OCI-LY1 (cell line): ENCODE results near the gene PPP2R2D.

Source experiments
- H2AFZ ChIP-seq: fragments of 200-600 bp; sonication (generic), shearing (Covaris generic); 2 replicates; pipeline ENCODE4 v1.6.0; 2014; ENCODE audit warnings: antibody characterized with exemption, mild to moderate bottlenecking, low read length
- H3F3A ChIP-seq: fragments of 200-600 bp; sonication (generic), shearing (Covaris generic); 2 replicates; pipeline ENCODE4 v1.6.0; 2014; ENCODE audit warnings: mild to moderate bottlenecking, antibody characterized with exemption, low read length, moderate library complexity; ENCODE audit not compliant: insufficient read depth
- H3K27ac ChIP-seq: fragments of 200-600 bp; sonication (generic); 2 replicates; pipeline ENCODE4 v1.5.1; 2014; ENCODE audit warnings: low read length, mixed run types, mild to moderate bottlenecking, low read depth; ENCODE audit not compliant: poor library complexity, severe bottlenecking
- H3K27me3 ChIP-seq: fragments of 200-600 bp; sonication (generic); 2 replicates; pipeline ENCODE4 v1.6.0; 2014; ENCODE audit warnings: antibody characterized with exemption, mild to moderate bottlenecking, low read length, moderate library complexity; ENCODE audit not compliant: insufficient read depth
- H3K36me3 ChIP-seq: fragments of 200-600 bp; sonication (generic); 2 replicates; pipeline ENCODE4 v1.6.1; 2014; ENCODE audit warnings: mild to moderate bottlenecking, antibody characterized with exemption, low read length, moderate library complexity, mixed read lengths; ENCODE audit not compliant: insufficient read depth
- H3K4me1 ChIP-seq: fragments of 200-600 bp; sonication (generic); 2 replicates; pipeline ENCODE4 v1.5.1; 2014; ENCODE audit warnings: mild to moderate bottlenecking, low read length, moderate library complexity; ENCODE audit not compliant: insufficient read depth, severe bottlenecking
- H3K4me2 ChIP-seq: fragments of 200-600 bp; sonication (generic), shearing (Covaris generic); 2 replicates; pipeline ENCODE4 v1.6.1; 2014; ENCODE audit warnings: low read length
- H3K4me3 ChIP-seq: fragments of 200-600 bp; sonication (generic); 2 replicates; pipeline ENCODE4 v1.5.1; 2014; ENCODE audit warnings: low read length, low read depth, mild to moderate bottlenecking, mixed read lengths; ENCODE audit not compliant: poor library complexity, severe bottlenecking
- H3K79me2 ChIP-seq: fragments of 200-600 bp; shearing (Covaris generic); 2 replicates; pipeline ENCODE4 v1.6.1; 2016; ENCODE audit warnings: mixed run types, low read length, mixed read lengths; ENCODE audit not compliant: insufficient read depth
- H3K9ac ChIP-seq: fragments of 200-600 bp; sonication (generic), shearing (Covaris generic); 2 replicates; pipeline ENCODE4 v1.6.1; 2014; ENCODE audit warnings: mild to moderate bottlenecking, low read length, mixed read lengths
- H3K9me2 ChIP-seq: fragments of 200-600 bp; sonication (generic), shearing (Covaris generic); 2 replicates; pipeline ENCODE4 v1.6.1; 2014; ENCODE audit warnings: low read depth, mild to moderate bottlenecking, low read length, mixed read lengths
- H3K9me3 ChIP-seq: fragments of 200-600 bp; shearing (Covaris generic); 2 replicates; pipeline ENCODE4 v1.6.1; 2014; ENCODE audit warnings: low read length, mixed read lengths
- H4K20me1 ChIP-seq: fragments of 200-600 bp; sonication (generic), shearing (Covaris generic); 2 replicates; pipeline ENCODE4 v1.6.0; 2016; ENCODE audit warnings: mild to moderate bottlenecking, low read length; ENCODE audit not compliant: insufficient read depth
- CTCF ChIP-seq: fragments of 200-600 bp; sonication (generic), shearing (Covaris generic); IDR thresholded peaks from 2 replicates; pipeline ENCODE4 v1.5.1; 2017; ENCODE audit warnings: mild to moderate bottlenecking, antibody characterized with exemption, low read length, moderate library complexity, mixed read lengths
- EZH2 ChIP-seq: fragments of 200-600 bp; sonication (generic), shearing (Covaris generic); IDR thresholded peaks from 2 replicates; pipeline ENCODE4 v1.8.0; 2017; ENCODE audit warnings: borderline replicate concordance, mixed run types, mild to moderate bottlenecking, antibody characterized with exemption, low read length, moderate library complexity, mixed read lengths

PPP2R2D gene

GRCh38 chr10:131980321-131980720, 79.5 kb downstream of the PPP2R2D start:
- H3K4me1 ChIP-seq, result peaks cover 56% of the 10 kb centered on the region
- H4K20me1 ChIP-seq, result no peaks in the 10 kb centered on the region
- H3F3A ChIP-seq, result no peaks in the 10 kb centered on the region
- H3K79me2 ChIP-seq, result peaks cover 54% of the 10 kb centered on the region; the same call in 1 of the 2 replicates
- H3K36me3 ChIP-seq, result peaks cover 8% of the 10 kb centered on the region; the same call in 1 of the 2 replicates
- no peaks in the 10 kb centered on the region for H3K27me3 ChIP-seq
- TF ChIP-seq CTCF, result no peak
- TF ChIP-seq EZH2, result no peak
- peak overlapping the region; percentile 84; the same call in 1 of the 2 replicates for H3K9ac ChIP-seq
- peak overlapping the region; percentile 71 for H3K4me3 ChIP-seq
- no peaks in the 10 kb centered on the region for H3K9me3 ChIP-seq
- H3K4me2 ChIP-seq, result peak overlapping the region; percentile 84
- H2AFZ ChIP-seq, result no peak overlapping the region
- H3K27ac ChIP-seq, result no peak overlapping the region
- no peaks in the 10 kb centered on the region for H3K9me2 ChIP-seq

- no peaks in the 10 kb centered on the region for H3K27me3 ChIP-seq
- H3K4me2 ChIP-seq, result peak overlapping the region; percentile 84
- H3K4me1 ChIP-seq, result peaks cover 50% of the 10 kb centered on the region
- peaks cover 2% of the 10 kb centered on the region; the same call in 1 of the 2 replicates for H3K9me3 ChIP-seq
- H3K9me2 ChIP-seq, result no peaks in the 10 kb centered on the region
- H3K36me3 ChIP-seq, result peaks cover 8% of the 10 kb centered on the region; the same call in 1 of the 2 replicates
- no peak overlapping the region for H2AFZ ChIP-seq
- peak overlapping the region; percentile 39 for H3K27ac ChIP-seq
- no peaks in the 10 kb centered on the region for H4K20me1 ChIP-seq
- peak overlapping the region; percentile 84 for H3K9ac ChIP-seq
- no peaks in the 10 kb centered on the region for H3F3A ChIP-seq
- peaks cover 48% of the 10 kb centered on the region; the same call in 1 of the 2 replicates for H3K79me2 ChIP-seq
- no peak for TF ChIP-seq EZH2
- peak overlapping the region; percentile 71 for H3K4me3 ChIP-seq
These were observed 80.1 kb downstream of the PPP2R2D start for GRCh38 chr10:131980761-131981428.

GRCh38 chr10:131981429-131982184, 80.8 kb downstream of the PPP2R2D start, which contains the start of gene BNIP3:
BNIP3 (minus strand) TSS chr10:131981923; CDS start chr10:131981806, 117 bp downstream.
- H3K4me3 ChIP-seq, result peak within 1 kb of the TSS; percentile 71
- H2AFZ ChIP-seq, result no peak within 1 kb of the TSS
- H4K20me1 ChIP-seq, result no peaks in the 10 kb centered on the region
- no peaks in the 10 kb centered on the region for H3K27me3 ChIP-seq
- H3K9ac ChIP-seq, result peak within 1 kb of the TSS; percentile 84
- H3K79me2 ChIP-seq, result peaks cover 42% of the 10 kb centered on the region; the same call in 1 of the 2 replicates
- H3K9me3 ChIP-seq, result peaks cover 4% of the 10 kb centered on the region; the same call in 1 of the 2 replicates
- H3F3A ChIP-seq, result no peaks in the 10 kb centered on the region
- H3K36me3 ChIP-seq, result peaks cover 8% of the 10 kb centered on the region; the same call in 1 of the 2 replicates
- H3K4me1 ChIP-seq, result peaks cover 43% of the 10 kb centered on the region
- TF ChIP-seq EZH2 (no peak), CTCF (no peak)
- H3K9me2 ChIP-seq, result no peaks in the 10 kb centered on the region
- H3K4me2 ChIP-seq, result peak within 1 kb of the TSS; percentile 84
- H3K27ac ChIP-seq, result peak within 1 kb of the TSS; percentile 39
